Chondrocyte (in vitro differentiated cells): ENCODE measurements around the gene CABP7. TPM values are rescaled to one million over a fixed set of nuclear protein-coding genes. Genes with fewer than 3 reads are reported as not detected.

Experiments used
- DNase-seq: peaks from one replicate; pipeline ENCODE4 v3.0.0; 2021; ENCODE audit warnings: mixed read lengths, low spot score
- H3K27ac Mint-ChIP-seq: one replicate; pipeline ENCODE4 v1.8.0; 2021; ENCODE audit warnings: mild to moderate bottlenecking, moderate library complexity, mixed read lengths; ENCODE audit not compliant: unreplicated experiment
- H3K27me3 Mint-ChIP-seq: 2 replicates; pipeline ENCODE4 v1.8.0; 2021; ENCODE audit warnings: low read depth, mixed read lengths
- H3K36me3 Mint-ChIP-seq: 2 replicates; pipeline ENCODE4 v1.8.0; 2021; ENCODE audit warnings: low read depth, mixed read lengths
- H3K4me1 Mint-ChIP-seq: 2 replicates; pipeline ENCODE4 v1.8.0; 2021; ENCODE audit warnings: low read depth, mild to moderate bottlenecking, mixed read lengths
- H3K4me3 Mint-ChIP-seq: one replicate; pipeline ENCODE4 v1.8.0; 2021; ENCODE audit warnings: mild to moderate bottlenecking, moderate library complexity, mixed read lengths; ENCODE audit not compliant: unreplicated experiment
- H3K9me3 Mint-ChIP-seq: 2 replicates; pipeline ENCODE4 v1.8.0; 2021; ENCODE audit warnings: low read depth, mixed read lengths
- CTCF ChIP-seq: fragments of 200-600 bp; sonication (generic); IDR thresholded peaks from 2 replicates; pipeline ENCODE4 v1.5.0; 2021; ENCODE audit warnings: antibody characterized with exemption, mild to moderate bottlenecking, moderate library complexity
- long read RNA-seq: library from polyadenylated mRNA; stranded (forward); transcript quantifications from one replicate; pipeline ENCODE4 v2.0.0, GENCODE V29; 2021
- total RNA-seq: library from RNA; stranded (reverse); gene quantifications from 3 replicates; pipeline ENCODE4 v1.2.1, GENCODE V29; 2021

CABP7 gene
- not detected in 3 replicates for total RNA-seq
- long read RNA-seq, partial matches to known transcripts, result 0 of 5 reads
- long read RNA-seq, other reads (novel, unspliced or antisense), result 5 of 5 reads

GRCh38 chr22:29719899-29720645, at the start of gene CABP7:
CABP7 (plus strand) TSS chr22:29720003; CDS start chr22:29720425, 422 bp downstream.
- Mint-ChIP-seq H3K27ac (no peak within 1 kb of the TSS), H3K4me3 (peak within 1 kb of the TSS; percentile 41), H3K27me3 (peaks cover 33% of the 10 kb centered on the region)

GRCh38 chr22:29670626-29671025, 49.2 kb upstream of the CABP7 start:
- no peak overlapping the region for H3K27ac Mint-ChIP-seq

More at GRCh38 chr22:29719899-29720645, at the start of gene CABP7:
- Mint-ChIP-seq H3K9me3 (peaks cover 2% of the 10 kb centered on the region), H3K36me3 (no peaks in the 10 kb centered on the region), H3K4me1 (no peaks in the 10 kb centered on the region)
- no peak for TF ChIP-seq CTCF
- no peak for DNase-seq

GRCh38 chr22:29673361-29674066, 46.3 kb upstream of the CABP7 start:
- Mint-ChIP-seq H3K27me3 (no peaks in the 10 kb centered on the region), H3K9me3 (no peaks in the 10 kb centered on the region), H3K27ac (no peak overlapping the region), H3K4me1 (no peaks in the 10 kb centered on the region), H3K4me3 (no peak overlapping the region), H3K36me3 (peaks cover 42% of the 10 kb centered on the region)
- TF ChIP-seq CTCF, result no peak
- no peak for DNase-seq

More at GRCh38 chr22:29670626-29671025, 49.2 kb upstream of the CABP7 start:
- H3K9me3 Mint-ChIP-seq, result no peaks in the 10 kb centered on the region
- no peaks in the 10 kb centered on the region for H3K4me1 Mint-ChIP-seq
- DNase-seq, result no peak
- H3K27me3 Mint-ChIP-seq, result no peaks in the 10 kb centered on the region
- peaks cover 32% of the 10 kb centered on the region for H3K36me3 Mint-ChIP-seq
- TF ChIP-seq CTCF, result no peak
- H3K4me3 Mint-ChIP-seq, result no peak overlapping the region

- no peak overlapping the region for H3K4me3 Mint-ChIP-seq
- H3K4me1 Mint-ChIP-seq, result no peaks in the 10 kb centered on the region
- TF ChIP-seq CTCF, result no peak
- H3K27ac Mint-ChIP-seq, result no peak overlapping the region
- H3K36me3 Mint-ChIP-seq, result peaks cover 41% of the 10 kb centered on the region
- H3K27me3 Mint-ChIP-seq, result no peaks in the 10 kb centered on the region
- no peak for DNase-seq
- no peaks in the 10 kb centered on the region for H3K9me3 Mint-ChIP-seq
Observed at GRCh38 chr22:29674121-29674520, 45.7 kb upstream of the CABP7 start.

GRCh38 chr22:29679316-29679715, 40.5 kb upstream of the CABP7 start:
- Mint-ChIP-seq H3K27me3 (no peaks in the 10 kb centered on the region), H3K4me3 (no peak overlapping the region), H3K4me1 (no peaks in the 10 kb centered on the region), H3K27ac (no peak overlapping the region), H3K9me3 (no peaks in the 10 kb centered on the region), H3K36me3 (peaks cover 44% of the 10 kb centered on the region)
- TF ChIP-seq CTCF, result no peak
- no peak for DNase-seq
